MM.1S (cell line): ENCODE data around the gene TTLL4.

Experiments
- DNase-seq: peaks from one replicate; pipeline ENCODE4 v3.0.0-alpha.2; 2015
- H2AFZ ChIP-seq: fragments of 300-600 bp; sonication (generic); 2 replicates; pipeline ENCODE4 v1.6.0; 2016; ENCODE audit warnings: antibody characterized with exemption, low read length
- H3F3A ChIP-seq: fragments of 300-600 bp; sonication (generic); 2 replicates; pipeline ENCODE4 v1.6.1; 2016; ENCODE audit warnings: mild to moderate bottlenecking, antibody characterized with exemption, low read length, moderate library complexity, mixed read lengths; ENCODE audit not compliant: insufficient read depth
- H3K27ac ChIP-seq: fragments of 300-600 bp; sonication (generic); 2 replicates; pipeline ENCODE4 v1.5.1; 2016; ENCODE audit warnings: mild to moderate bottlenecking, low read length
- H3K27me3 ChIP-seq: fragments of 300-600 bp; sonication (generic); replicated peaks from 2 replicates; pipeline ENCODE4 v1.6.0; 2016; ENCODE audit warnings: low read length; ENCODE audit not compliant: insufficient read depth
- H3K36me3 ChIP-seq: fragments of 300-600 bp; sonication (generic); replicated peaks from 2 replicates; pipeline ENCODE4 v1.6.1; 2016; ENCODE audit warnings: mild to moderate bottlenecking, low read length, mixed read lengths; ENCODE audit not compliant: insufficient read depth
- H3K4me1 ChIP-seq: fragments of 300-600 bp; sonication (generic); 2 replicates; pipeline ENCODE4 v1.6.1; 2016; ENCODE audit warnings: low read length, mixed read lengths
- H3K4me2 ChIP-seq: fragments of 300-600 bp; sonication (generic); 2 replicates; pipeline ENCODE4 v1.6.0; 2016; ENCODE audit warnings: low read depth, low read length
- H3K4me3 ChIP-seq: fragments of 300-600 bp; sonication (generic); 2 replicates; pipeline ENCODE4 v1.5.1; 2016; ENCODE audit warnings: low read length, mixed read lengths
- H3K79me2 ChIP-seq: fragments of 300-600 bp; sonication (generic); 2 replicates; pipeline ENCODE4 v1.6.1; 2016; ENCODE audit warnings: mixed run types, low read length, mixed read lengths
- H3K9ac ChIP-seq: fragments of 300-600 bp; sonication (generic); 2 replicates; pipeline ENCODE4 v1.6.1; 2016; ENCODE audit warnings: low read length, mixed read lengths
- H3K9me2 ChIP-seq: fragments of 300-600 bp; sonication (generic); replicated peaks from 2 replicates; pipeline ENCODE4 v1.6.1; 2016; ENCODE audit warnings: mild to moderate bottlenecking, low read length, mixed read lengths; ENCODE audit not compliant: insufficient read depth
- H3K9me3 ChIP-seq: fragments of 300-600 bp; sonication (generic); replicated peaks from 2 replicates; pipeline ENCODE4 v1.6.1; 2016; ENCODE audit warnings: mild to moderate bottlenecking, low read length, mixed read lengths; ENCODE audit not compliant: insufficient read depth
- H4K20me1 ChIP-seq: fragments of 300-600 bp; sonication (generic); 2 replicates; pipeline ENCODE4 v1.6.1; 2016; ENCODE audit warnings: mild to moderate bottlenecking, low read length, moderate library complexity, mixed read lengths; ENCODE audit not compliant: insufficient read depth
- CTCF ChIP-seq: fragments of 300-600 bp; sonication (generic); IDR thresholded peaks from 2 replicates; pipeline ENCODE4 v1.5.1; 2016; ENCODE audit warnings: antibody characterized with exemption, low read length, mixed read lengths
- EZH2 ChIP-seq: fragments of 300-600 bp; sonication (generic); optimal IDR thresholded peaks from 2 replicates; pipeline ENCODE3; 2017; ENCODE audit warnings: low read depth, mild to moderate bottlenecking, antibody characterized with exemption, low read length, mixed read lengths
- EZH2phosphoT487 ChIP-seq: fragments of 300-600 bp; sonication (generic); IDR thresholded peaks from 2 replicates; pipeline ENCODE4 v1.6.1; 2018; ENCODE audit warnings: antibody characterized with exemption, low read length

The TTLL4 gene

GRCh38 chr2:218664653-218665052 is 46.0 kb upstream of the TTLL4 start:
- no peaks in the 10 kb centered on the region for H3F3A ChIP-seq
- no peak overlapping the region for H3K4me3 ChIP-seq
- H3K79me2 ChIP-seq, result peaks cover 26% of the 10 kb centered on the region
- no peaks in the 10 kb centered on the region for H3K9me3 ChIP-seq
- TF ChIP-seq CTCF (no peak), EZH2 (no peak), EZH2phosphoT487 (no peak)
- H4K20me1 ChIP-seq, result no peaks in the 10 kb centered on the region
- H2AFZ ChIP-seq, result no peak overlapping the region
- no peak for DNase-seq
- no peaks in the 10 kb centered on the region for H3K27me3 ChIP-seq
- H3K4me2 ChIP-seq, result no peak overlapping the region
- no peak overlapping the region for H3K9ac ChIP-seq
- peaks cover 8% of the 10 kb centered on the region; the same call in 1 of the 2 replicates for H3K4me1 ChIP-seq
- H3K27ac ChIP-seq, result no peak overlapping the region
- H3K36me3 ChIP-seq, result 0 out of 2 replicates have a peak, but pooled peaks cover 3% of the 10 kb centered on the region
- no peaks in the 10 kb centered on the region for H3K9me2 ChIP-seq

DNA sequence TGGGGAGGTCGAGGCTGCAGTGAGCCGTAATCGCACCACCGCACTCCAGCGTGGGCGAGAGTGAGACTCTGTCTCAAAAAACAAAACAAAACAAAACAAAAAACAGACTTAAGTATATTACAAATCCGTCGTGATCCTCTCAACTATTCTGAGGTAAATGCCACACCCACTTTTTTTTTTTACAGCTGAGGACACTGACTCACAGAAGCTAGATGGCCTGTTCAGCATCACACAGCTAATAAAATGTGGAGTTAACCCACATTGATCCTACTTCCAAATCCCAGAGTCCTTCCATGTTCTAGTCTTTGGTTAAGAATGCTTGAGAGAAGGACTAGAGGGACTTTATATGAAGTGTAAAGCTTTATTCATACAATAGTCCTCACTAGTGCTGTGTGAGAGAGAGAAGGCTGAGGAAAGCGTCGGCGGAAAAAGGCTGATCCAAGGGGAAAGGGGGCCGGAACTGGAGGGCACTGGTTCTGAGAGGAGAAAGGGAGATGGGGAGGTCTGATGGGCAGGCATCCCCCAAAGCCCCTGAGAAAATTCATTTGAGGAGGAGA is 39.5 kb upstream of the TTLL4 start:
- Histone ChIP-seq H3K27me3 (no peaks in the 10 kb centered on the region), H2AFZ (peak overlapping the region; percentile 73), H3K4me2 (peak overlapping the region; percentile 75), H3K27ac (peak overlapping the region; percentile 46; the same call in 1 of the 2 replicates), H3K9me3 (no peaks in the 10 kb centered on the region), H4K20me1 (no peaks in the 10 kb centered on the region), H3K9me2 (no peaks in the 10 kb centered on the region), H3K4me3 (peak overlapping the region; percentile 72), H3K36me3 (no peaks in the 10 kb centered on the region), H3K9ac (peak overlapping the region; percentile 72), H3K79me2 (peaks cover 22% of the 10 kb centered on the region), H3K4me1 (peaks cover 10% of the 10 kb centered on the region), H3F3A (no peaks in the 10 kb centered on the region)
- no peak for TF ChIP-seq CTCF
- TF ChIP-seq EZH2phosphoT487, result no peak
- TF ChIP-seq EZH2, result no peak
- no peak for DNase-seq

GRCh38 chr2:218671654-218672566 is 38.7 kb upstream of the TTLL4 start, which contains the start of the genes RNF25 and STK36:
Gene RNF25, minus strand, starts transcription at chr2:218672002. Its CDS starts 32 bp downstream, at chr2:218671970.
Gene STK36, plus strand, starts transcription at chr2:218672086. Its CDS starts 744 bp downstream, at chr2:218672830.
- Histone ChIP-seq H3K4me1 (peaks cover 10% of the 10 kb centered on the region), H4K20me1 (no peaks in the 10 kb centered on the region), H3K9ac (peak within 1 kb of the TSS; percentile 72), H3K79me2 (peaks cover 22% of the 10 kb centered on the region), H3K27me3 (no peaks in the 10 kb centered on the region), H3K9me3 (no peaks in the 10 kb centered on the region), H2AFZ (peak within 1 kb of the TSS; percentile 73), H3K9me2 (no peaks in the 10 kb centered on the region), H3F3A (no peaks in the 10 kb centered on the region), H3K27ac (peak within 1 kb of the TSS; percentile 46; the same call in 1 of the 2 replicates), H3K4me2 (peak within 1 kb of the TSS; percentile 75), H3K36me3 (no peaks in the 10 kb centered on the region), H3K4me3 (peak within 1 kb of the TSS; percentile 72)
- DNase-seq, result peak; percentile 86
- TF ChIP-seq EZH2, result no peak
- no peak for TF ChIP-seq CTCF
- TF ChIP-seq EZH2phosphoT487, result no peak
